ENCODE results near the gene FRMD7.
"Not testable (repeated sequence)": the region's sequence is repeated elsewhere in the genome, so short reads cannot be mapped to it uniquely, and the experiment has no call there.

FRMD7 gene

DNA sequence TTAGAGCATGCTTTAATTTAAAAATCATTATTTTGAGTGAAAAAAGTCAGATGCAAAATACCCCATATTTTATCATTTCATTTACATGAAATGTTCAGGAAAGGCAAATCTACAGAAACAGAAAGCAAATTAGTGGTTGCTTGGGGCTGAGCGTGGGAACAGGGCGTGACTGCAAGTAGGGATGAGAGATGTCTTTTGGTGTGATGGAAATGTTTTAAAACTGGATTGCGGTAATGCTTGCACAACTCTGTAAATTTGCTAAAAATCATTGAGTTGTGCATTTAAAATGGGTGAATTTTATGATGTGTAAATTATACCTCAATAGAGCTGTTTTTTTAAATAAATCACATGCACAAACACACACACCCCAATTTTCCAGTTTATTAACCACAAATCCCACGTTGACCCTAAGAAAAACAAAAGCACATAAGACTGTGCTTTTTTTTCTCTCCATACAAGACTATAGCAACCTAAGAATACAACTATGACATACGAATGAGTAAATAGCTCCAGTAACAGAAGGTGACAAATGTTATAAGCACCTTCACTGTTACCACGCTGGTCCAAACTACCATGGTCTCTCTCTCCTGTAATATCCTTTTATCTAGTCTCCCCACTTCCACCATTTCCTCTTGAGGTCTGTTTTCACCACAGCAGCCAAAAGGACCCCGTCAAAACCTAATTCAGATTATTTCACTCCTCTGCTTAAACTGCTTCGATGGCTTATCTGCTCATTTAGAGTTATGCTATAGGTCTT lies 37.2 kb downstream of the FRMD7 start:
- no peak for DNase-seq (ENCODE audit: low read depth in 1 of 2, low spot score in 1 of 2)
- in situ Hi-C loops (cut with HindIII; ENCODE audit: low pct_unique_long_range_greater_than_20kb, low sequenced_read_pairs) = no loop called here
- TF ChIP-seq JUND (IDR thresholded peaks at IDR 0.05; ENCODE audit: low read depth) = no peak

DNA sequence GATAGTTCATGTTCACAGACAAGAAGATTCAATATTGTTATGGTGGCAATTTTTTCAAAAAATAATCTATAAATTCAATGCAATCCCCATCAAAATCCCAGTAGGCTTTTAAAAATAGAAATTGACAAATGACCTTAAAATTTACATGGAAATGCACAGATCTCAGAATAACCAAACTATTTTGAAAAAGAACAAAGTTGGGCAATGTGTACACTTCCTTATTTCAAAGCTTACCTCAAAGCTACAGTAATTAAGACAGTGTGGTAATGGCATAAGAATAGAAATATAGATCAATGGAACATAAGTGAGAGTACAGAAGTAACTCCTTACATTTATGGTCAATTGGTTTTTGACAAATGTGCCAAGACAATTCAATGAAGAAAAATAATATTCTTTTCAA lies 39.0 kb downstream of the FRMD7 start:
- in situ Hi-C loops (cut with HindIII; ENCODE audit: low pct_unique_long_range_greater_than_20kb, low sequenced_read_pairs) = no loop called here
- no peak for DNase-seq (ENCODE audit: low read depth in 1 of 2, low spot score in 1 of 2)
- TF ChIP-seq JUND (IDR thresholded peaks at IDR 0.05; ENCODE audit: low read depth) = no peak

DNA sequence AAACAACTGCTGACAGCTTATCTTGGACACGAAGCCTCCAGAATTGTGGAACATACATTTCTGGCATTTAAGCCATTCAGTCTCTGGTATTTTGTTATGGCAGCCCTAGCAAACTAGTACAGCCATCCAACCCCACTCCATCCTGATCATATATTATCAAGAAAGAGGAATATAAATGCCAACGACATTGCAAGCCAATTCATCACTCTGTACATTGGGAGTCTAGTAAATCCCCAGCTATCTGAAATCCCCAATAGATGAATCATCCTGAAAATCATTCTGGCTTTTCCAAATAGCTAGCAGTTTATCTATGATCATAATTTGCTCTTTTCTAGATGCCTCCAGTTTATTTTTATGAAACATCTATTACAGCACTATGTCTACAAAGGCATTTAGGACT lies 41.1 kb downstream of the FRMD7 start:
- no peak for DNase-seq (ENCODE audit: low read depth in 1 of 2, low spot score in 1 of 2)
- in situ Hi-C loops (cut with HindIII; ENCODE audit: low pct_unique_long_range_greater_than_20kb, low sequenced_read_pairs) = no loop called here

DNA sequence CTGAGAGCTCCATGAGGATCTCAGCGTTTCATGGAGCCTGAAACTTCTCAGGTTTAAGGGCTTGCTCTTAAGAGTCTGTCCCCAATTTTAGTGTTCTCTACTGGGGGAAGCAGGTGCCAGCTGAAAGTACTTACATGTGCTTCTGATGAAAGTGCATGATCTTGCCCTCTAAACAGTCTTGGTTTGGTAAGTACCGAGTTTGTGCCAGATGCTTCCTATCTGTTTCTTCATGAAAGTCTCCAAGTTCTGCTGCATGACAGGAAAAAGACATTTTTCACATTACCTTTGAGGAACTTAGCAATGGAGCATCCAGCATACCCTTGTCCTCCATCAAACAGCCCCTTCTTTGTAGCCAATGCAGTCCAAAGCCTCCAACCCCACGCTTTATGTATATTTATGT lies 42.0 kb downstream of the FRMD7 start:
- no peak for TF ChIP-seq JUND (IDR thresholded peaks at IDR 0.05; ENCODE audit: low read depth)
- no peak for DNase-seq (ENCODE audit: low read depth in 1 of 2, low spot score in 1 of 2)
- in situ Hi-C loops (cut with HindIII; ENCODE audit: low pct_unique_long_range_greater_than_20kb, low sequenced_read_pairs) = no loop called here

More for the DNA sequence above, 41.1 kb downstream of the FRMD7 start:
- no peak for TF ChIP-seq JUND (IDR thresholded peaks at IDR 0.05; ENCODE audit: low read depth)

DNA sequence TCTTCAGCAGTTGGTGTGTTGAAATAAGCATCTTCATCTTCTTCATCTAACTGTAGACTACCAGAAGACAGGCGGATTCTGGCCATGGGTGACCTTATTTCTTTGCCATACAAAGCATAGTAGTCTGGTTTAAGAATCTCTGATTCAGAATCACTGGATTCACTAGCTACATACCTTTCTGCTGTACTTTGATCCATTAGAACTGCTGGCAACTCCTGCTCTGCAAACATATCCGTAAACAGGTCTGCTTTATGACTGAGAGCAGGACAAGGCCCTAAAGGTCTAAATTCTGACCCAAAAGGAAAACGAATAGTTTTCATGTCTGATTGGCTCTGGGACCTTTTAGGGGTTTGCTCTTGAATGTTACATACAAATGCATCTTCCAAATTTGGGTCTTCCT lies 49.9 kb downstream of the FRMD7 start:
- no peak for TF ChIP-seq JUND (IDR thresholded peaks at IDR 0.05; ENCODE audit: low read depth)
- in situ Hi-C loops (cut with HindIII; ENCODE audit: low pct_unique_long_range_greater_than_20kb, low sequenced_read_pairs) = no loop called here
- no peak for DNase-seq (ENCODE audit: low read depth in 1 of 2, low spot score in 1 of 2)

DNA sequence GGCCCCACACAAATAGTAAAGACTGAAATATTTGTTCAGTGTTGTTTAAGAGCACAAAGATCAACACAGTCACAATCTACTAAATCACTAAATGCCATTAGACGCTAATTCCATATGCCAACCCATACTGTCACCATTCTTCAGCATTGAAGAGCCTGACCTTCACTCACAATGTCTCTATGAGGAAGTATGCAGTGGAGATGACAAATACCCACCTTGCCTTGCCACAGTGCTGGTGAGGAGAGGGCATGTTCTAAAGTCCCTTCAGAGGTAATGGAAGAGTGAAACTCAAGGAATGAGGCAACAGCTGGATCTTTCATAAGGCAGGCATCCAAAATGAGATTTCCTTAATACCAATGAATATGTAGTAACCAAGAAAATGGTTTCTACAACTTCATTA lies 50.4 kb downstream of the FRMD7 start:
- no peak for TF ChIP-seq JUND (IDR thresholded peaks at IDR 0.05; ENCODE audit: low read depth)
- in situ Hi-C loops (cut with HindIII; ENCODE audit: low pct_unique_long_range_greater_than_20kb, low sequenced_read_pairs) = no loop called here
- DNase-seq (ENCODE audit: low read depth in 1 of 2, low spot score in 1 of 2) = no peak

DNA sequence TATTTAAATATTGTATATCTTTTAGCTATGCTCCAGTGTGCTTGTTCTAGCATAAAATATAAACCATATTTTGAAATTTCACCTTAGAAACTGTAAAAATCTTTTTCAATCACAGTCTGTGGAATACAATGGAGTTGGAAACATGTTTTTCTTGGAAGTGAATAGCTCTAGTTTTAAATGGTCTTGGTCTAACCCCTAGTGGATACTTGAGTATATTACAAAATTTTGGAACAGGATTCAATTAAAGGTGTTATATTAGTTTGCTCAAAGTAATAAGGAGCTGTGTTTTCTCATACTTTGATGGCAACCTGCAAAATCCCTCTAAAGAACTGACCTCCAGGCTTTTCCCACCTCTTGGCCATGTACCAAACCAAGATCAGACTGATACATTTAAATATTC lies 56.6 kb downstream of the FRMD7 start:
- peak in 1 of 2 experiments; percentile 12 for DNase-seq (ENCODE audit: low read depth in 1 of 2, low spot score in 1 of 2)
- in situ Hi-C loops (cut with HindIII; ENCODE audit: low pct_unique_long_range_greater_than_20kb, low sequenced_read_pairs) = no loop called here
- TF ChIP-seq JUND (IDR thresholded peaks at IDR 0.05; ENCODE audit: low read depth) = no peak

DNA sequence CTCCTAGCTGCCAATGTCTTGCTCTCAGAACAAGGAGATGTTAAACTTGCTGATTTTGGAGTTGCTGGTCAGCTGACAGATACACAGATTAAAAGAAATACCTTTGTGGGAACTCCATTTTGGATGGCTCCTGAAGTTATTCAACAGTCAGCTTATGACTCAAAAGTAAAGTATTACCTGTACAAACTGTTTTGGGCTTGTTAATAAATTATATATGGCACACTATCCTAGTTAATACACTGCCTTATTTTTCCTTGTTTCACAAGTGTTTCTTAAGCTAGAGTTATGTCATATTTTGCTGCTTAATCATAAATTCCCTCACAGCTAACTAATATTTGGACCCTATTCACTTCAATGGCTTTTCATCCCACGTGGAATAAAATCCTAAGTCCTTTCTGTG lies 59.4 kb downstream of the FRMD7 start:
- TF ChIP-seq JUND (IDR thresholded peaks at IDR 0.05; ENCODE audit: low read depth) = no peak

DNA sequence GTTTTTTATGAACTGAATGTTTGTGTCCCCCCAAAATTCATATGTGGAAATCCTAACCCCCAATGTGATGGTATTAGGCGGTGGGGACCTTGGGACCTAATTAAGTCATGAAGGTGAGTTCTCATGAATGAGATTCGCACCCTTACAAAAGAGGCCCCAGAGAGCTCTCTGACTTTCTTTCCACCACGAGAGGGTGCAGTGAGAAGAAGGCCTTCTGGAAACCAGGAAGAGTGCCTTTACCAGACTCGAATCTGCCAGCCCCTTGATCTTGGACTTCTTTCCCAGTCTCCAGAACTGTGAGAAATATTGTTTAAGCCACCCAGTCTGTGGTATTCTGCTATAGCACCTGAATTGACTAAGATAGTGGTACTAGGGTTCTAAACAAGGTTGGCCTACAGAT lies 64.0 kb downstream of the FRMD7 start:
- in situ Hi-C loops (cut with HindIII; ENCODE audit: low pct_unique_long_range_greater_than_20kb, low sequenced_read_pairs) = no loop called here
- DNase-seq (ENCODE audit: low read depth in 1 of 2, low spot score in 1 of 2) = no peak
- no peak for TF ChIP-seq JUND (IDR thresholded peaks at IDR 0.05; ENCODE audit: low read depth)

More for the DNA sequence above, 59.4 kb downstream of the FRMD7 start:
- in situ Hi-C loops (cut with HindIII; ENCODE audit: low pct_unique_long_range_greater_than_20kb, low sequenced_read_pairs) = no loop called here
- DNase-seq (ENCODE audit: low read depth in 1 of 2, low spot score in 1 of 2) = no peak

DNA sequence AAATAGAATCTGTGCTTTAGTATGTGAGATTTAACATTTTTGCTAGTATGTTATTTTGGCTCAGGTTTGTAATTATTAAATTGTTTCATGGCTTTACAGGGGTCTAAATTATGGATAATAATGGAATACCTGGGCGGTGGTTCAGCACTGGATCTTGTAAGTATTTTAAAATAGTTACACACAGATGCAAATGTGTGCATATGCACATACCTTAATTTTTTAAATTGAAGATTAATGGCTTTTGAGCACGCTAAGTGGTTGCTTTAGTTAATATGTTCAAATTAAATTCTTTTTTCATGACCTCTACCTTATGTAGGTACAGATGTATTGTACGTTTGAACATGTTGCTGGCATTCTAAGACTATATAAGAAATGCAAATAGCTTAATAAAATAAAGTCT lies 64.5 kb downstream of the FRMD7 start:
- TF ChIP-seq JUND (IDR thresholded peaks at IDR 0.05; ENCODE audit: low read depth) = no peak
- in situ Hi-C loops (cut with HindIII; ENCODE audit: low pct_unique_long_range_greater_than_20kb, low sequenced_read_pairs) = no loop called here
- no peak for DNase-seq (ENCODE audit: low read depth in 1 of 2, low spot score in 1 of 2)

DNA sequence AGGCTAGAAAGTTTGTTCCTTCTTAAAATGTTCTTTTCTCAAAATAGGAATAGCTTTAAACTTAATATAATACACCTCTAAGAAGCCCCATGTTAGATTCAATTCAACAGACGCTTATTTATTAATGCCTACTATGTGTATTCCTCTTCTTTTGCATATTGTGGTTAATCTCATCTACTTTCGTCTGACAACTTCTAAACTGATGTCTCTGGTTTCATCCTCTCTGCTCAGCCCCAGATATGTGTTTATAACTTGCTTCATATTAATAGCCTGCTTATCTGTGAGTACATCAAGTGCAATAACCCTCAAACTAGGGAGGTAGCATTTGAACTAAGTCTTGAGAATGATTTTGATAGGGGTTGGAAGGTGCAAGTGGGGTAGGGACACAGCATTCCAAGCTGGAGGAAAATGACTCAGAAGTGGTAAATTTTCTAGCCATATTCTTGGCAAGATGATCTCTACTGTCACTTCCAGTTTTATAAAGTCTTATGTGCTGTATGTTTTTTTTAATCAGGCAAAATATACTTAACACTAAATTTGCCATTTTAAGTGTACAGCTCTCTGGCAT lies 67.8 kb downstream of the FRMD7 start:
- DNase-seq (ENCODE audit: low read depth in 1 of 2, low spot score in 1 of 2) = no peak
- no peak for TF ChIP-seq JUND (IDR thresholded peaks at IDR 0.05; ENCODE audit: low read depth)
- in situ Hi-C loops (cut with HindIII; ENCODE audit: low pct_unique_long_range_greater_than_20kb, low sequenced_read_pairs) = no loop called here

DNA sequence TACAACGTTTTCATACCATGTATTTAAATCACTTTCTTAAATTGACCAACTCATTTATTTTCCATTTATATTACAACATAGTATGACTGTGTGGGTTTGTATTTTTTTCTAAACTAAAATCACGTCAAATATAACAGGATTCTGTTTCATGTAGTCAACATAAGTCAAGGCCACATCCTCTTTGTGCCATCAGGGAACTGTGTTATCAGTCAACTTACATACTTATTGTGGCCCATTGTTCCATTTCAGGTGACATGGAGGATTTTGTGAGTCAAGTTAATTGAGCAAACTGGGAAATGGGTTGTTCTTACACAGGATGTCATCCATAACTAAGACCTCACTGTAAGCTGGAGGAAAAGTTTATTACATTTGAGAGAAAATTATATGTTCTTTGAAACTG lies 68.8 kb downstream of the FRMD7 start:
- no peak for TF ChIP-seq JUND (IDR thresholded peaks at IDR 0.05; ENCODE audit: low read depth)
- in situ Hi-C loops (cut with HindIII; ENCODE audit: low pct_unique_long_range_greater_than_20kb, low sequenced_read_pairs) = no loop called here
- DNase-seq (ENCODE audit: low read depth in 1 of 2, low spot score in 1 of 2) = no peak

DNA sequence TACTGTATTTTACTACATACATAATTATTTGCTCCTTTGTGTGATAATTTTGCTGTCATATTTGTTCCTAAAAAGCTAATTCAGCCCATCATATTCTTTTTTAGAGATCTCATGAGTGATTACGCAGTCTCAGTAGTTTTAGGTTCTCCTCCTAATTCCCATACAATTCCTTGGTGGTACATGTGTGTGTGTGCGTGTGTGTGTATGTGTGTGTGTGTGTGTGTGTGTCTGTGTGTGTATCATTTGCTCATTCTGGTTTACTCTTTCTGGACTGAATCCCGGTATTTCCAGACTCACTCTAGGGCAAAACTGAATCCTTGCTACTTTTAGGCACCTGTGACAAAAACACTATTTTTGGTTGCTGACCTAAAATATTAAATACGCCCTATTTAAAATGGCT lies 69.8 kb downstream of the FRMD7 start:
- no peak for TF ChIP-seq JUND (IDR thresholded peaks at IDR 0.05; ENCODE audit: low read depth)
- in situ Hi-C loops (cut with HindIII; ENCODE audit: low pct_unique_long_range_greater_than_20kb, low sequenced_read_pairs) = no loop called here
- DNase-seq (ENCODE audit: low read depth in 1 of 2, low spot score in 1 of 2) = no peak

DNA sequence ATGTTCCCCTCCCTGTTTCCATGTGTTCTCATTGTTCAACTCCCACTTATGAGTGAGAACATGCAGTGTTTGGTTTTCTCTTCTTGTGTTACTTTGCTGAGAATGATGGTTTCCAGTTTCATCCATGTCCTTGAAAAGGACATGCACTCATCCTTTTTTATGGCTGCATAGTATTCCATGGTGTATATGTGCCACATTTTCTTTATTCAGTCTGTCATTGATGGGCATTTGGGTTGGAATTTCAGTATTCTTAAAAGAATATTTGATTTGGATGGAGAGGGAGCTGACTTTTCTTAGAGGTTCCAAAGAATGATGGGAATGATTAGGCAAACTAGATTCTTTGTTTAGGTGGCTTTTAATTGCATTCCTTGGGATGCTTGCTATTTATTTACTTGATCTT lies 76.0 kb downstream of the FRMD7 start:
- DNase-seq (ENCODE audit: low read depth in 1 of 2, low spot score in 1 of 2); in situ Hi-C loops (cut with HindIII; ENCODE audit: low pct_unique_long_range_greater_than_20kb, low sequenced_read_pairs): not testable (repeated sequence)
